ENCODE data around the gene C2orf74.

GRCh38 chr2:61125798-61126197 is 36.2 kb upstream of the C2orf74 start:
- TF ChIP-seq CTCF (IDR thresholded peaks at IDR 0.05) (no peak), POLR2A (IDR thresholded peaks at IDR 0.05) (no peak)
